ENCODE results near the gene NUCKS1.

- TF ChIP-seq EZH2phosphoT487 (IDR thresholded peaks at IDR 0.05; ENCODE audit: insufficient read depth, low read depth) = no peak
- no peak for TF ChIP-seq EZH2 (IDR thresholded peaks at IDR 0.05; ENCODE audit: insufficient read depth, poor library complexity, severe bottlenecking)
Observed at GRCh38 chr1:205739348-205740160, 10.4 kb downstream of the NUCKS1 start.
